ENCODE data around the gene FFAR1.

FFAR1 gene

GRCh38 chr19:35334144-35334753 is 13.5 kb upstream of the FFAR1 start:
- no peaks in the 10 kb centered on the region for H3K36me3 ChIP-seq (ENCODE audit: insufficient read depth, low read depth, low read length)
- no peaks in the 10 kb centered on the region for H3K27me3 ChIP-seq (ENCODE audit: insufficient read depth, low read length)
- H3K4me3 ChIP-seq (ENCODE audit: low read length) = no peak overlapping the region
- H3K4me1 ChIP-seq (ENCODE audit: insufficient read depth, low read length) = no peaks in the 10 kb centered on the region
- no peak overlapping the region for H3K27ac ChIP-seq (ENCODE audit: low read length)
- H3K9me3 ChIP-seq (ENCODE audit: insufficient read depth, low read depth, low read length) = no peaks in the 10 kb centered on the region
- H3K9ac ChIP-seq (ENCODE audit: low read depth, low read length) = no peak overlapping the region

- Histone ChIP-seq H3K27me3 (ENCODE audit: insufficient read depth, low read length) (no peaks in the 10 kb centered on the region), H3K4me1 (ENCODE audit: insufficient read depth, low read length) (no peaks in the 10 kb centered on the region), H3K9ac (ENCODE audit: low read depth, low read length) (no peak overlapping the region), H3K4me3 (ENCODE audit: low read length) (no peak overlapping the region), H3K9me3 (ENCODE audit: insufficient read depth, low read depth, low read length) (no peaks in the 10 kb centered on the region), H3K36me3 (ENCODE audit: insufficient read depth, low read depth, low read length) (no peaks in the 10 kb centered on the region), H3K27ac (ENCODE audit: low read length) (no peak overlapping the region)
Measured at GRCh38 chr19:35336166-35336955, 11.3 kb upstream of the FFAR1 start.

- Histone ChIP-seq H3K36me3 (ENCODE audit: insufficient read depth, low read depth, low read length) (no peaks in the 10 kb centered on the region), H3K9me3 (ENCODE audit: insufficient read depth, low read depth, low read length) (no peaks in the 10 kb centered on the region), H3K27me3 (ENCODE audit: insufficient read depth, low read length) (no peaks in the 10 kb centered on the region), H3K9ac (ENCODE audit: low read depth, low read length) (no peak overlapping the region), H3K4me1 (ENCODE audit: insufficient read depth, low read length) (no peaks in the 10 kb centered on the region), H3K27ac (ENCODE audit: low read length) (no peak overlapping the region), H3K4me3 (ENCODE audit: low read length) (no peak overlapping the region)
Measured at GRCh38 chr19:35337097-35337983, 10.4 kb upstream of the FFAR1 start.

GRCh38 chr19:35337984-35338296 is 9.8 kb upstream of the FFAR1 start:
- H3K27ac ChIP-seq (ENCODE audit: low read length) = no peak overlapping the region

GRCh38 chr19:35340431-35340830 is 7.3 kb upstream of the FFAR1 start:
- H3K27ac ChIP-seq (ENCODE audit: low read length) = no peak overlapping the region
- H3K36me3 ChIP-seq (ENCODE audit: insufficient read depth, low read depth, low read length) = no peaks in the 10 kb centered on the region
- H3K4me3 ChIP-seq (ENCODE audit: low read length) = no peak overlapping the region
- no peaks in the 10 kb centered on the region for H3K27me3 ChIP-seq (ENCODE audit: insufficient read depth, low read length)
- no peaks in the 10 kb centered on the region for H3K9me3 ChIP-seq (ENCODE audit: insufficient read depth, low read depth, low read length)
- H3K9ac ChIP-seq (ENCODE audit: low read depth, low read length) = no peak overlapping the region
- no peaks in the 10 kb centered on the region for H3K4me1 ChIP-seq (ENCODE audit: insufficient read depth, low read length)

More at GRCh38 chr19:35337984-35338296, 9.8 kb upstream of the FFAR1 start:
- no peaks in the 10 kb centered on the region for H3K9me3 ChIP-seq (ENCODE audit: insufficient read depth, low read depth, low read length)
- H3K4me3 ChIP-seq (ENCODE audit: low read length) = no peak overlapping the region
- no peaks in the 10 kb centered on the region for H3K4me1 ChIP-seq (ENCODE audit: insufficient read depth, low read length)
- no peaks in the 10 kb centered on the region for H3K36me3 ChIP-seq (ENCODE audit: insufficient read depth, low read depth, low read length)
- no peaks in the 10 kb centered on the region for H3K27me3 ChIP-seq (ENCODE audit: insufficient read depth, low read length)
- no peak overlapping the region for H3K9ac ChIP-seq (ENCODE audit: low read depth, low read length)

GRCh38 chr19:35341006-35341405 is 6.7 kb upstream of the FFAR1 start:
- Histone ChIP-seq H3K9me3 (ENCODE audit: insufficient read depth, low read depth, low read length) (no peaks in the 10 kb centered on the region), H3K36me3 (ENCODE audit: insufficient read depth, low read depth, low read length) (no peaks in the 10 kb centered on the region), H3K27ac (ENCODE audit: low read length) (no peak overlapping the region), H3K27me3 (ENCODE audit: insufficient read depth, low read length) (no peaks in the 10 kb centered on the region), H3K4me3 (ENCODE audit: low read length) (no peak overlapping the region), H3K9ac (ENCODE audit: low read depth, low read length) (no peak overlapping the region), H3K4me1 (ENCODE audit: insufficient read depth, low read length) (no peaks in the 10 kb centered on the region)

GRCh38 chr19:35341565-35342225 is 6.0 kb upstream of the FFAR1 start:
- Histone ChIP-seq H3K36me3 (ENCODE audit: insufficient read depth, low read depth, low read length) (no peaks in the 10 kb centered on the region), H3K4me1 (ENCODE audit: insufficient read depth, low read length) (no peaks in the 10 kb centered on the region), H3K27ac (ENCODE audit: low read length) (no peak overlapping the region), H3K9ac (ENCODE audit: low read depth, low read length) (no peak overlapping the region), H3K9me3 (ENCODE audit: insufficient read depth, low read depth, low read length) (no peaks in the 10 kb centered on the region), H3K4me3 (ENCODE audit: low read length) (no peak overlapping the region), H3K27me3 (ENCODE audit: insufficient read depth, low read length) (no peaks in the 10 kb centered on the region)

- Histone ChIP-seq H3K4me1 (ENCODE audit: insufficient read depth, low read length) (no peaks in the 10 kb centered on the region), H3K27me3 (ENCODE audit: insufficient read depth, low read length) (0 out of 2 replicates have a peak, but pooled peaks cover 5% of the 10 kb centered on the region), H3K9me3 (ENCODE audit: insufficient read depth, low read depth, low read length) (no peaks in the 10 kb centered on the region), H3K9ac (ENCODE audit: low read depth, low read length) (no peak overlapping the region), H3K27ac (ENCODE audit: low read length) (no peak overlapping the region), H3K36me3 (ENCODE audit: insufficient read depth, low read depth, low read length) (no peaks in the 10 kb centered on the region), H3K4me3 (ENCODE audit: low read length) (no peak overlapping the region)
Measured at GRCh38 chr19:35342430-35342829, 5.3 kb upstream of the FFAR1 start.

GRCh38 chr19:35344511-35345031 is 3.1 kb upstream of the FFAR1 start:
- Histone ChIP-seq H3K27ac (ENCODE audit: low read length) (no peak overlapping the region), H3K36me3 (ENCODE audit: insufficient read depth, low read depth, low read length) (no peaks in the 10 kb centered on the region), H3K4me3 (ENCODE audit: low read length) (no peak overlapping the region), H3K9me3 (ENCODE audit: insufficient read depth, low read depth, low read length) (no peaks in the 10 kb centered on the region), H3K4me1 (ENCODE audit: insufficient read depth, low read length) (no peaks in the 10 kb centered on the region), H3K27me3 (ENCODE audit: insufficient read depth, low read length) (peaks cover 5% of the 10 kb centered on the region; the same call in 1 of the 2 replicates), H3K9ac (ENCODE audit: low read depth, low read length) (no peak overlapping the region)

- H3K9ac ChIP-seq (ENCODE audit: low read depth, low read length) = no peak overlapping the region
- H3K9me3 ChIP-seq (ENCODE audit: insufficient read depth, low read depth, low read length) = no peaks in the 10 kb centered on the region
- no peaks in the 10 kb centered on the region for H3K36me3 ChIP-seq (ENCODE audit: insufficient read depth, low read depth, low read length)
- no peak overlapping the region for H3K27ac ChIP-seq (ENCODE audit: low read length)
- no peak overlapping the region for H3K4me3 ChIP-seq (ENCODE audit: low read length)
- H3K27me3 ChIP-seq (ENCODE audit: insufficient read depth, low read length) = peaks cover 5% of the 10 kb centered on the region; the same call in 1 of the 2 replicates
- H3K4me1 ChIP-seq (ENCODE audit: insufficient read depth, low read length) = no peaks in the 10 kb centered on the region
Measured at GRCh38 chr19:35345671-35346111, 2.0 kb upstream of the FFAR1 start.

All from iPS-20b (cell line).